K562 (cell line): ENCODE data around the gene ARHGAP23.

ENCODE experiments used
- CREBBP ChIP-seq: IDR thresholded peaks from one replicate; pipeline ENCODE4 v1.6.1; 2012; ENCODE audit warnings: low read depth, mild to moderate bottlenecking, control low read depth, inconsistent platforms, low read length
- ELF1 ChIP-seq: fragments of 200-800 bp; sonication (Bioruptor generic); IDR thresholded peaks from 2 replicates; pipeline ENCODE4 v1.6.1; 2016; ENCODE audit warnings: missing genetic modification characterization, missing compliant biosample characterization
- EZH2 ChIP-seq: IDR thresholded peaks from 2 replicates; pipeline ENCODE4 v1.6.1; 2012; ENCODE audit warnings: low read depth, mild to moderate bottlenecking, inconsistent platforms, low read length, borderline replicate concordance
- HDAC6 ChIP-seq: IDR thresholded peaks from 2 replicates; pipeline ENCODE4 v1.6.1; 2012; ENCODE audit warnings: low read depth, mild to moderate bottlenecking, control low read depth, inconsistent platforms, low read length, moderate library complexity
- MAFG ChIP-seq: fragments of 450-650 bp; conservative IDR thresholded peaks from 2 replicates; pipeline ENCODE4 v1.6.1; 2016; ENCODE audit warnings: missing genetic modification characterization, missing compliant biosample characterization
- POLR2AphosphoS5 ChIP-seq: IDR thresholded peaks from 2 replicates; pipeline ENCODE4 v1.6.1; 2011; ENCODE audit warnings: mild to moderate bottlenecking, low read depth, low read length, moderate library complexity; ENCODE audit not compliant: control insufficient read depth, insufficient read depth
- SMC3 ChIP-seq: conservative IDR thresholded peaks from 2 replicates; pipeline ENCODE4 v1.6.1; 2011; ENCODE audit warnings: low read depth, low read length, improper control_type of control experiment; ENCODE audit not compliant: insufficient read depth
- SRF ChIP-seq, 2 experiments: fragments of 250-450, 450-650 bp in 1 of 2; sonication (Bioruptor Pico) in 1 of 2; sonication (generic) in 1 of 2; formaldehyde crosslinking; IDR thresholded peaks; 2 replicates each; pipeline versions ENCODE4 v1.5.0 to v1.5.1; 2020 to 2022; ENCODE audit warnings: mild to moderate bottlenecking in 1 of 2, missing genetic modification reagents in 1 of 2
- TF ChIP-seq, protein P1 (sequence below): fragments of 250-450 bp; sonication (Bioruptor Pico); IDR thresholded peaks from 2 replicates; pipeline ENCODE4 v1.8.0; 2021; ENCODE audit warnings: borderline replicate concordance, mild to moderate bottlenecking, moderate library complexity; ENCODE audit not compliant: poor library complexity, severe bottlenecking
- TF ChIP-seq, protein P2 (sequence below), 3 experiments: IDR thresholded peaks in 2 of 3; conservative IDR thresholded peaks in 1 of 3; 2 replicates each; pipeline ENCODE4 v1.5.1; 2011 to 2012; ENCODE audit warnings: low read length in 3 of 3, mild to moderate bottlenecking in 3 of 3, control low read depth in 2 of 3, improper control_type of control experiment in 1 of 3, inconsistent platforms in 1 of 3, low read depth in 1 of 3, mixed read lengths in 1 of 3, moderate library complexity in 1 of 3; ENCODE audit not compliant: insufficient read depth in 2 of 3
- TF ChIP-seq, protein P3 (sequence below): fragments of 250-450 bp; sonication (Bioruptor Pico); IDR thresholded peaks from 2 replicates; pipeline ENCODE4 v1.8.0; 2022; ENCODE audit warnings: moderate library complexity, mild to moderate bottlenecking, inconsistent platforms
- TF ChIP-seq, protein P4 (sequence below), 2 experiments: IDR thresholded peaks; 2 replicates each; pipeline ENCODE4 v1.6.1; 2011; ENCODE audit warnings: borderline replicate concordance in 1 of 2, control low read depth in 1 of 2, low read depth in 1 of 2, low read length in 1 of 2, mild to moderate bottlenecking in 1 of 2, mixed read lengths in 1 of 2, moderate library complexity in 1 of 2; ENCODE audit not compliant: insufficient read depth in 1 of 2, insufficient read length in 1 of 2, poor library complexity in 1 of 2, severe bottlenecking in 1 of 2; ENCODE audit errors: extremely low read depth in 1 of 2
- TF ChIP-seq, protein P5 (sequence below): sonication (generic); formaldehyde crosslinking; IDR thresholded peaks from 2 replicates; pipeline ENCODE4 v1.8.0; 2022; ENCODE audit warnings: mild to moderate bottlenecking, low read depth, missing genetic modification reagents
- TF ChIP-seq, protein P6 (sequence below): IDR thresholded peaks from 2 replicates; pipeline ENCODE4 v1.6.1; 2016; ENCODE audit warnings: missing genetic modification characterization, missing compliant biosample characterization

DNA sequence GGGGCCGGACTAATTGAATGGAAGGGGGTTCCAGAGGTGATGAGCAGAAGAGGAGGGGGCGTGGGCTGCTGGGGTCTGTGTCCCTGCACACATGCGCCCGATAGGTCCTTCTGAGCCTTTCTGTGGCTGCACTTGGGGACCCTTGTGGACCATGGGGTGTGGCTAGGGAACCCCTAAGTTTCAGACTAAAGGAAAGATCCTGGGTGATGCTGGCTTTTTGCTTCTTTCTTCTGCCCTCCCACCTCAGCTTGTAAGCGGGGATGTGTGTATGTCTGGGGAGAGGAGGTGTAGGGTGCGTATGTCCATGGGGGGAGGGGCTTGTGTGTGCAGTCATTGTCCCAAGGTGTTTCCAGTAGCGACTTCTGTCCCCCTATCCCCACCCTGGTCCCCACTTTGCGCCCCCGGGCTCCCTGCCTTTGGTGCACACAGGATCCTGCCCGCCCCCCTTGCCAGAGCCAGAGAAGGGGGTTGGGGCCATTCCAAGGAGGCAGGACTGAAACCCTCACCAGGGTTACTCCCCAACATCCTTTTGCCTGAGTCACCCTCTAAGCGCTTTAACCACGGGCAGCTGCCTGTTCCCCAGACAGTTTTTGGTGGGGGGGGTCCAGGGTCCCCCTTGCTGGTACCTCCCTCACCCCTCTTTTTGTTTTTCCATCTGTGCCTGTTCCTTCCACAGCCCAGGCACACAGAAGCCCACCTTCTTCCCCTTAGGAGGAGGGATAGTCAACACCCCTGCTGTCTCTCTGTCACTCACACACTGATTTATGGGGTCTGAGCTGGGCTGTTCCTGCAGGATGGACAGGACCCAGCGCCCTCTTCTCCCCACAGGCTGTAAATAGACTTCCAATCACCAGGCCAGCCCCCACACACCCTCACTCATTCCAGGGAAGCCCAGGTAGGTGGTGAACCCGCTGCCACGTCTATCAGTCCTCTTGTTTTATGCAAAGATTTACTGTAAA, 83.2 kb downstream of the ARHGAP23 start:
- TF ChIP-seq HDAC6 (no peak), POLR2AphosphoS5 (no peak), SMC3 (no peak), MAFG (tag) (no peak), SRF (CRISPR knock-in tag; IDR thresholded peaks at IDR 0.05) (no peak), ELF1 (tag) (no peak), CREBBP (no peak), EZH2 (no peak)
- TF ChIP-seq, protein P1, sequence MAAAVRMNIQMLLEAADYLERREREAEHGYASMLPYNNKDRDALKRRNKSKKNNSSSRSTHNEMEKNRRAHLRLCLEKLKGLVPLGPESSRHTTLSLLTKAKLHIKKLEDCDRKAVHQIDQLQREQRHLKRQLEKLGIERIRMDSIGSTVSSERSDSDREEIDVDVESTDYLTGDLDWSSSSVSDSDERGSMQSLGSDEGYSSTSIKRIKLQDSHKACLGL (CRISPR knock-in tag): no peak
- TF ChIP-seq, protein P2, sequence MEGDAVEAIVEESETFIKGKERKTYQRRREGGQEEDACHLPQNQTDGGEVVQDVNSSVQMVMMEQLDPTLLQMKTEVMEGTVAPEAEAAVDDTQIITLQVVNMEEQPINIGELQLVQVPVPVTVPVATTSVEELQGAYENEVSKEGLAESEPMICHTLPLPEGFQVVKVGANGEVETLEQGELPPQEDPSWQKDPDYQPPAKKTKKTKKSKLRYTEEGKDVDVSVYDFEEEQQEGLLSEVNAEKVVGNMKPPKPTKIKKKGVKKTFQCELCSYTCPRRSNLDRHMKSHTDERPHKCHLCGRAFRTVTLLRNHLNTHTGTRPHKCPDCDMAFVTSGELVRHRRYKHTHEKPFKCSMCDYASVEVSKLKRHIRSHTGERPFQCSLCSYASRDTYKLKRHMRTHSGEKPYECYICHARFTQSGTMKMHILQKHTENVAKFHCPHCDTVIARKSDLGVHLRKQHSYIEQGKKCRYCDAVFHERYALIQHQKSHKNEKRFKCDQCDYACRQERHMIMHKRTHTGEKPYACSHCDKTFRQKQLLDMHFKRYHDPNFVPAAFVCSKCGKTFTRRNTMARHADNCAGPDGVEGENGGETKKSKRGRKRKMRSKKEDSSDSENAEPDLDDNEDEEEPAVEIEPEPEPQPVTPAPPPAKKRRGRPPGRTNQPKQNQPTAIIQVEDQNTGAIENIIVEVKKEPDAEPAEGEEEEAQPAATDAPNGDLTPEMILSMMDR (IDR thresholded peaks at IDR 0.05 in 2 of 3, conservative IDR thresholded peaks at IDR 0.05 in 1 of 3; ENCODE audit: insufficient read depth in 2 of 3, low read depth in 1 of 3, low read length in 3 of 3): no peak
- TF ChIP-seq, protein P3, sequence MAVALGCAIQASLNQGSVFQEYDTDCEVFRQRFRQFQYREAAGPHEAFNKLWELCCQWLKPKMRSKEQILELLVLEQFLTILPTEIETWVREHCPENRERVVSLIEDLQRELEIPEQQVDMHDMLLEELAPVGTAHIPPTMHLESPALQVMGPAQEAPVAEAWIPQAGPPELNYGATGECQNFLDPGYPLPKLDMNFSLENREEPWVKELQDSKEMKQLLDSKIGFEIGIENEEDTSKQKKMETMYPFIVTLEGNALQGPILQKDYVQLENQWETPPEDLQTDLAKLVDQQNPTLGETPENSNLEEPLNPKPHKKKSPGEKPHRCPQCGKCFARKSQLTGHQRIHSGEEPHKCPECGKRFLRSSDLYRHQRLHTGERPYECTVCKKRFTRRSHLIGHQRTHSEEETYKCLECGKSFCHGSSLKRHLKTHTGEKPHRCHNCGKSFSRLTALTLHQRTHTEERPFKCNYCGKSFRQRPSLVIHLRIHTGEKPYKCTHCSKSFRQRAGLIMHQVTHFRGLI (CRISPR knock-in tag): no peak
- TF ChIP-seq, protein P4, sequence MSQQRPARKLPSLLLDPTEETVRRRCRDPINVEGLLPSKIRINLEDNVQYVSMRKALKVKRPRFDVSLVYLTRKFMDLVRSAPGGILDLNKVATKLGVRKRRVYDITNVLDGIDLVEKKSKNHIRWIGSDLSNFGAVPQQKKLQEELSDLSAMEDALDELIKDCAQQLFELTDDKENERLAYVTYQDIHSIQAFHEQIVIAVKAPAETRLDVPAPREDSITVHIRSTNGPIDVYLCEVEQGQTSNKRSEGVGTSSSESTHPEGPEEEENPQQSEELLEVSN (IDR thresholded peaks at IDR 0.05; ENCODE audit: borderline replicate concordance in 1 of 2, extremely low read depth in 1 of 2, insufficient read depth in 1 of 2, insufficient read length in 1 of 2, low read depth in 1 of 2, low read length in 1 of 2, poor library complexity in 1 of 2, severe bottlenecking in 1 of 2): no peak
- TF ChIP-seq, protein P5, sequence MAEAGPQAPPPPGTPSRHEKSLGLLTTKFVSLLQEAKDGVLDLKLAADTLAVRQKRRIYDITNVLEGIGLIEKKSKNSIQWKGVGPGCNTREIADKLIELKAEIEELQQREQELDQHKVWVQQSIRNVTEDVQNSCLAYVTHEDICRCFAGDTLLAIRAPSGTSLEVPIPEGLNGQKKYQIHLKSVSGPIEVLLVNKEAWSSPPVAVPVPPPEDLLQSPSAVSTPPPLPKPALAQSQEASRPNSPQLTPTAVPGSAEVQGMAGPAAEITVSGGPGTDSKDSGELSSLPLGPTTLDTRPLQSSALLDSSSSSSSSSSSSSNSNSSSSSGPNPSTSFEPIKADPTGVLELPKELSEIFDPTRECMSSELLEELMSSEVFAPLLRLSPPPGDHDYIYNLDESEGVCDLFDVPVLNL (CRISPR knock-in tag): no peak
- TF ChIP-seq, protein P6, sequence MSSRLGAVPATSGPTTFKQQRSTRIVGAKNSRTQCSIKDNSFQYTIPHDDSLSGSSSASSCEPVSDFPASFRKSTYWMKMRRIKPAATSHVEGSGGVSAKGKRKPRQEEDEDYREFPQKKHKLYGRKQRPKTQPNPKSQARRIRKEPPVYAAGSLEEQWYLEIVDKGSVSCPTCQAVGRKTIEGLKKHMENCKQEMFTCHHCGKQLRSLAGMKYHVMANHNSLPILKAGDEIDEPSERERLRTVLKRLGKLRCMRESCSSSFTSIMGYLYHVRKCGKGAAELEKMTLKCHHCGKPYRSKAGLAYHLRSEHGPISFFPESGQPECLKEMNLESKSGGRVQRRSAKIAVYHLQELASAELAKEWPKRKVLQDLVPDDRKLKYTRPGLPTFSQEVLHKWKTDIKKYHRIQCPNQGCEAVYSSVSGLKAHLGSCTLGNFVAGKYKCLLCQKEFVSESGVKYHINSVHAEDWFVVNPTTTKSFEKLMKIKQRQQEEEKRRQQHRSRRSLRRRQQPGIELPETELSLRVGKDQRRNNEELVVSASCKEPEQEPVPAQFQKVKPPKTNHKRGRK: no peak
